Gastrocnemius medialis (tissue), 4 donors: ENCODE results near the gene RCAN2. TPM values are rescaled to one million over a fixed set of nuclear protein-coding genes. Genes with fewer than 3 reads are reported as not detected.

ENCODE experiments used
- ATAC-seq, 2 donors: fragments of 150-250 bp; one replicate each; pipeline ENCODE4 v1.9.1; 2016
- DNase-seq, 2 donors: peaks; one replicate each; pipeline ENCODE4 v3.0.0-alpha.2; 2019
- H3K27ac ChIP-seq, 4 donors: fragments of 200-600 bp; sonication (generic); 1 replicate in 1 of 4; 2 replicates in 3 of 4; pipeline ENCODE4 v1.5.1; 2016 to 2018; ENCODE audit warnings: mild to moderate bottlenecking in 2 of 4, moderate library complexity in 1 of 4
- H3K27me3 ChIP-seq, 3 donors: fragments of 200-600 bp; sonication (generic) in 2 of 3; 1 replicate in 1 of 3; 2 replicates in 2 of 3; pipeline versions ENCODE4 v1.5.1 to v1.6.0; 2016 to 2019; ENCODE audit warnings: mild to moderate bottlenecking in 1 of 3, moderate library complexity in 1 of 3
- H3K36me3 ChIP-seq, 2 donors: fragments of 200-600 bp; sonication (generic) in 1 of 2; one replicate each; pipeline ENCODE4 v1.5.1; 2017 to 2018
- H3K4me1 ChIP-seq, 2 donors: fragments of 200-600 bp; sonication (generic) in 1 of 2; one replicate each; pipeline ENCODE4 v1.5.1; 2016 to 2017; ENCODE audit warnings: mild to moderate bottlenecking in 2 of 2
- H3K4me3 ChIP-seq, 4 donors: fragments of 200-600 bp; sonication (generic) in 3 of 4; 1 replicate in 1 of 4; 2 replicates in 3 of 4; pipeline ENCODE4 v1.5.1; 2016 to 2019; ENCODE audit warnings: mild to moderate bottlenecking in 2 of 4
- H3K9me3 ChIP-seq, 3 donors: fragments of 200-600 bp; sonication (generic) in 2 of 3; 1 replicate in 1 of 3; 2 replicates in 2 of 3; pipeline ENCODE4 v1.5.1; 2016 to 2019
- POLR2A ChIP-seq, 2 donors: fragments of 450-650 bp; IDR thresholded peaks; one replicate each; pipeline ENCODE4 v1.6.1; 2017; ENCODE audit warnings: antibody characterized with exemption in 2 of 2, mild to moderate bottlenecking in 2 of 2, moderate library complexity in 2 of 2
- in situ Hi-C, 4 donors: fragments of 200-750 bp; cut with MboI; loops; one replicate each; pipeline versions ENCODE4 v1.15.0 to v1.8.0; 2017; ENCODE audit warnings: low sequenced_read_pairs in 4 of 4
- intact Hi-C: fragments of 100-400 bp; cut with DNase I; formaldehyde crosslinking; loops from one replicate; pipeline ENCODE4 v1.15.1; 2023; ENCODE audit warnings: low total_unique reads
- total RNA-seq, 4 donors: library from RNA; depleted of rRNA; stranded (reverse); fragments of >200 nt; gene quantifications; one replicate each; pipeline versions ENCODE4 v1.1.0 to v1.2.3, GENCODE V29; 2016
- TF ChIP-seq, protein P1 (sequence below), 5 experiments: fragments of 450-650 bp in 3 of 5; fragments of 200-600 bp in 2 of 5; sonication (generic) in 2 of 5; IDR thresholded peaks in 4 of 5; conservative IDR thresholded peaks in 1 of 5; 1 replicate in 4 of 5; 2 replicates in 1 of 5; pipeline ENCODE4 v1.5.1; 2016 to 2019; ENCODE audit warnings: antibody characterized with exemption in 5 of 5, mild to moderate bottlenecking in 3 of 5, moderate library complexity in 3 of 5

RCAN2 gene
- total RNA-seq, 4 donors from 2014 or later = 26.2 to 88.8 (median 43.2) TPM

- ATAC-seq = no peak
- DNase-seq = no peak
- TF ChIP-seq, protein P1, sequence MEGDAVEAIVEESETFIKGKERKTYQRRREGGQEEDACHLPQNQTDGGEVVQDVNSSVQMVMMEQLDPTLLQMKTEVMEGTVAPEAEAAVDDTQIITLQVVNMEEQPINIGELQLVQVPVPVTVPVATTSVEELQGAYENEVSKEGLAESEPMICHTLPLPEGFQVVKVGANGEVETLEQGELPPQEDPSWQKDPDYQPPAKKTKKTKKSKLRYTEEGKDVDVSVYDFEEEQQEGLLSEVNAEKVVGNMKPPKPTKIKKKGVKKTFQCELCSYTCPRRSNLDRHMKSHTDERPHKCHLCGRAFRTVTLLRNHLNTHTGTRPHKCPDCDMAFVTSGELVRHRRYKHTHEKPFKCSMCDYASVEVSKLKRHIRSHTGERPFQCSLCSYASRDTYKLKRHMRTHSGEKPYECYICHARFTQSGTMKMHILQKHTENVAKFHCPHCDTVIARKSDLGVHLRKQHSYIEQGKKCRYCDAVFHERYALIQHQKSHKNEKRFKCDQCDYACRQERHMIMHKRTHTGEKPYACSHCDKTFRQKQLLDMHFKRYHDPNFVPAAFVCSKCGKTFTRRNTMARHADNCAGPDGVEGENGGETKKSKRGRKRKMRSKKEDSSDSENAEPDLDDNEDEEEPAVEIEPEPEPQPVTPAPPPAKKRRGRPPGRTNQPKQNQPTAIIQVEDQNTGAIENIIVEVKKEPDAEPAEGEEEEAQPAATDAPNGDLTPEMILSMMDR (IDR thresholded peaks at IDR 0.05 in 4 of 5, conservative IDR thresholded peaks at IDR 0.05 in 1 of 5) = no peak
- no peak for TF ChIP-seq POLR2A (IDR thresholded peaks at IDR 0.05)
- Histone ChIP-seq H3K27me3 (no peaks in the 10 kb centered on the region), H3K36me3 (no peaks in the 10 kb centered on the region), H3K27ac (no peak overlapping the region), H3K4me1 (no peaks in the 10 kb centered on the region), H3K4me3 (no peak overlapping the region), H3K9me3 (no peaks in the 10 kb centered on the region)
- intact Hi-C loops (no loop called here), in situ Hi-C loops (no loop called here)
These were observed 37.9 kb upstream of the RCAN2 start for GRCh38 chr6:46528961-46529750.

GRCh38 chr6:46526607-46527006 lies 35.4 kb upstream of the RCAN2 start:
- ATAC-seq (no peak), DNase-seq (no peak)
- intact Hi-C loops = no loop called here
- Histone ChIP-seq H3K4me3 (no peak overlapping the region), H3K9me3 (no peaks in the 10 kb centered on the region), H3K4me1 (no peaks in the 10 kb centered on the region), H3K36me3 (no peaks in the 10 kb centered on the region), H3K27ac (no peak overlapping the region), H3K27me3 (no peaks in the 10 kb centered on the region)
- TF ChIP-seq, protein P1 (IDR thresholded peaks at IDR 0.05 in 4 of 5, conservative IDR thresholded peaks at IDR 0.05 in 1 of 5) = no peak
- no peak for TF ChIP-seq POLR2A (IDR thresholded peaks at IDR 0.05)
- in situ Hi-C loops = no loop called here

GRCh38 chr6:46525583-46525982 lies 34.3 kb upstream of the RCAN2 start:
- H3K9me3 ChIP-seq = no peaks in the 10 kb centered on the region
- H3K27ac ChIP-seq = no peak overlapping the region
- H3K4me1 ChIP-seq = no peaks in the 10 kb centered on the region
- no peak overlapping the region for H3K4me3 ChIP-seq
- intact Hi-C loops (no loop called here), in situ Hi-C loops (no loop called here)
- no peak for DNase-seq
- H3K36me3 ChIP-seq = no peaks in the 10 kb centered on the region
- ATAC-seq = no peak
- TF ChIP-seq, protein P1 (IDR thresholded peaks at IDR 0.05 in 4 of 5, conservative IDR thresholded peaks at IDR 0.05 in 1 of 5) = no peak
- TF ChIP-seq POLR2A (IDR thresholded peaks at IDR 0.05) = no peak
- no peaks in the 10 kb centered on the region for H3K27me3 ChIP-seq

GRCh38 chr6:46521464-46521971 lies 30.3 kb upstream of the RCAN2 start:
- Histone ChIP-seq H3K9me3 (no peaks in the 10 kb centered on the region), H3K4me3 (no peak overlapping the region), H3K27ac (no peak overlapping the region), H3K27me3 (no peaks in the 10 kb centered on the region), H3K36me3 (no peaks in the 10 kb centered on the region), H3K4me1 (peaks cover 0 to 2% of the 10 kb centered on the region in 2 donors)
- DNase-seq = no peak
- in situ Hi-C loops = no loop called here
- TF ChIP-seq, protein P1 (IDR thresholded peaks at IDR 0.05 in 4 of 5, conservative IDR thresholded peaks at IDR 0.05 in 1 of 5) = no peak
- TF ChIP-seq POLR2A (IDR thresholded peaks at IDR 0.05) = no peak
- ATAC-seq = no peak
- intact Hi-C loops = no loop called here
